Stimulated activated naive B cell treated with anti-CD40 and anti-IgM and Interleukin-4, amounts not matched to agents 10 μg/mL and 1 μg/mL and 100 μg/mL, for 72 hours (primary cell): ENCODE measurements around the gene BTBD16.
A peak's percentile ranks its signal among the peaks of the same experiment; 100 is the strongest.

ENCODE experiments used
- ATAC-seq, 2 donors: fragments of 150-1000 bp; cut with Tn5 transposase; replicated peaks; 2 replicates each; pipeline ENCODE4 v1.10.0; 2021; ENCODE audit warnings: moderate library complexity in 1 of 2
- DNase-seq: peaks from one replicate; pipeline ENCODE4 v3.0.0; 2021
- H3K27ac Mint-ChIP-seq: one replicate; pipeline ENCODE4 v1.8.0; 2022; ENCODE audit warnings: mild to moderate bottlenecking, mixed read lengths
- H3K27me3 Mint-ChIP-seq, 2 donors: one replicate each; pipeline ENCODE4 v1.8.0; 2022; ENCODE audit warnings: mixed read lengths in 2 of 2
- H3K36me3 Mint-ChIP-seq, 2 donors: one replicate each; pipeline ENCODE4 v1.8.0; 2022; ENCODE audit warnings: mixed read lengths in 2 of 2, mild to moderate bottlenecking in 1 of 2
- H3K4me1 Mint-ChIP-seq, 2 donors: one replicate each; pipeline ENCODE4 v1.8.0; 2022; ENCODE audit warnings: mixed read lengths in 2 of 2, mild to moderate bottlenecking in 1 of 2
- H3K4me3 Mint-ChIP-seq, 2 donors: one replicate each; pipeline ENCODE4 v1.8.0; 2022; ENCODE audit warnings: mild to moderate bottlenecking in 2 of 2, mixed read lengths in 2 of 2, moderate library complexity in 1 of 2
- H3K9me3 Mint-ChIP-seq, 2 donors: one replicate each; pipeline ENCODE4 v1.8.0; 2022; ENCODE audit warnings: mixed read lengths in 2 of 2, mild to moderate bottlenecking in 1 of 2

Gene BTBD16

DNA sequence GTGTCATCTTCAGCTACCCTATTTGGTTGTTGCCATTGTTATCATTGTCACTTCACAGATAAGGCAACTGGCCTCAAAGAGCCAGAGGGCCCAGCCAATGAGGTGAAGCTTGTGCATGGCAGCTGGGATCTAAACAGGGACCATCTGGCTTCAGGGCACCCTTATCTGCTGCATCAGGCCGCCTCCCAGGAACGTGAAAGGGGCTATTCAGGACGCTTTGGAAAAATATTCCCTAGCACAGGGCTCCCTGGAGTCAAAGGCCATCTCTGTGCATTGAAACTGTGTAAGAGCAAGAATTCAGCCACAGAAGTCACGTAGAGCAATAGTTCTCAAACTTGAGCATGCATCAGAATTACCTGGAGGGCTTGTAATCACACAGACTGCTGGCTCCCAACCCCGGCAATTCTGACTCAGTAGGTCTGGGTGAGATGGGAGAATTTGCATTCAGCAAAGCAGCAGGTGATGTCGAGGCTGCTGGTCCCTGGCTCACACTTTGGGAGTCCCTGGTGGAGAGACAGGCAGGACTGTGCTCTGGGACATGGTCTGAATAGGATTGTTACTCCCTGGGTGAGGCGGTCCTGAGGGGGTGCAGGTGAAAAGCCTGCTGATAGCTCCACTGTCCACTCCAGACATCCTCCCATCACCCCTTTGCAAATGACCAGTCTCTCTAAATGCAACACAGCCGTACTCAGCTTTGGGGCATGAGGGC, 81.9 kb downstream of the BTBD16 start:
- no peak overlapping the region for H3K4me3 Mint-ChIP-seq
- peaks cover 0 to 3% of the 10 kb centered on the region in 2 donors for H3K36me3 Mint-ChIP-seq

DNA sequence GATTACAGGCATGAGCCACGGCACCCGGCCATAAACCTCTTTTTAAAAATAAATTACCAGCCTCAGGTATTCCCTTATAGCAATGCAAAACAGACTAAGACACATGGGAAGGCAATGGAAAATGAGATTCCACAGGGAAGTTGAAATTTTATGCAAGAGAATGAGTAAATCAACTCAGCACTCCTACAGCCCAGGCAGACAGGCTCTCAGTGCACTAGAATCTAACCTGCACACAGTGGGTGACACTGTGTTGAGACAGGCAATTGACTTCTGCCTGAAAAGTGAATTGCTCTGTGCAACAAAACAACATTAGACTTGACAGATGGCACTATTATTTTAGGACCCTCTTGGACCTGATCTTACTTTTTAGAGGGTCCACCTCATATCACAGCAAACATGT, 83.3 kb downstream of the BTBD16 start:
- DNase-seq = no peak
- H3K9me3 Mint-ChIP-seq = peaks cover 8 to 9% of the 10 kb centered on the region in 2 donors
- peaks cover 0 to 3% of the 10 kb centered on the region in 2 donors for H3K4me1 Mint-ChIP-seq
- ATAC-seq = no peak
- peaks cover 5 to 9% of the 10 kb centered on the region in 2 donors for H3K36me3 Mint-ChIP-seq
- H3K4me3 Mint-ChIP-seq = no peak overlapping the region
- peaks cover 51 to 72% of the 10 kb centered on the region in 2 donors for H3K27me3 Mint-ChIP-seq
- no peak overlapping the region for H3K27ac Mint-ChIP-seq

More for the DNA sequence above, 81.9 kb downstream of the BTBD16 start:
- DNase-seq (no peak), ATAC-seq (no peak)
- Mint-ChIP-seq H3K27ac (no peak overlapping the region), H3K27me3 (peaks cover 48 to 60% of the 10 kb centered on the region in 2 donors), H3K9me3 (peaks cover 0 to under 1% of the 10 kb centered on the region in 2 donors), H3K4me1 (peaks cover 7 to 17% of the 10 kb centered on the region in 2 donors)

DNA sequence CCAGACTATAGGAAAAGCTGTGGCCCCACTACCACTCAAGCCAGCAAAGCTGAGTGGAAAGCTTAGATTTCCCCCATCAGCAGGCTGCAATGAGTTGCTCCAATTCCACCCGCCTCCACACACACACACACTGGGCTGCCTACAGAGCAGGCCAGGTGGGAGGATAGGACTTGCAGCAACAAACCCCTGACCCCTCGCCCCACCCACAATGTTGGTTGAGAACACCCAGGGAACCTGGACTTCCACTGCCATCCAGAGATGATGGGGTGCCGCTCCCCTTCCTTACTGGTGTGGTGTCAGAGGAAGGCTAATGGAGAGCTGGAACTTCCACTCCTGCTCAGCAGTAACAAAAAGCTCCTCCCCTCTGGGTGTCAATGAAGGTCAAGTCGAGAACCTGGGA, 86.6 kb downstream of the BTBD16 start:
- Mint-ChIP-seq H3K9me3 (peaks cover 8 to 9% of the 10 kb centered on the region in 2 donors), H3K27me3 (peaks cover 31 to 51% of the 10 kb centered on the region in 2 donors), H3K4me1 (no peaks in the 10 kb centered on the region), H3K36me3 (peaks cover 5 to 9% of the 10 kb centered on the region in 2 donors), H3K4me3 (no peak overlapping the region), H3K27ac (no peak overlapping the region)
- ATAC-seq (no peak), DNase-seq (no peak)

DNA sequence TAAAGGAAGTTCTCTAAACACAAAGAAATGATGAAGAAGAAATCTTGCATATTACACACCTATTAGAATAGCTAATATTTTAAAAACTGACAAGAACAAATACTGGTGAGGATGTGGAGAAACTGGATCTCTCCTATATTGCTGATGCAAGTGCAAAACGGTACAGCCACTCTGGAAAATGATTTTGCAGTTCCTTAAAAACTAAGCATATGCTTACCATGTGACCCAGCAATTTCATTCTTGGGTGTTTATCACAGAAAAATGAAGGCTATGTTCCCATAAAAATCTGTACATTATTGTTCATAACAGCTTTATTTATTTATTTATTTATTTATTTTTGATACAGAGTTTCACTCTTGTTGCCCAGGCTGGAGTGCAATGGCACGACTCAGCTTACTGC, 88.5 kb downstream of the BTBD16 start:
- ATAC-seq (no peak), DNase-seq (no peak)
- Mint-ChIP-seq H3K27ac (no peak overlapping the region), H3K4me1 (no peaks in the 10 kb centered on the region), H3K36me3 (peaks cover 5 to 9% of the 10 kb centered on the region in 2 donors), H3K9me3 (peaks cover 8 to 9% of the 10 kb centered on the region in 2 donors), H3K4me3 (no peak overlapping the region), H3K27me3 (peaks cover 33 to 49% of the 10 kb centered on the region in 2 donors)

DNA sequence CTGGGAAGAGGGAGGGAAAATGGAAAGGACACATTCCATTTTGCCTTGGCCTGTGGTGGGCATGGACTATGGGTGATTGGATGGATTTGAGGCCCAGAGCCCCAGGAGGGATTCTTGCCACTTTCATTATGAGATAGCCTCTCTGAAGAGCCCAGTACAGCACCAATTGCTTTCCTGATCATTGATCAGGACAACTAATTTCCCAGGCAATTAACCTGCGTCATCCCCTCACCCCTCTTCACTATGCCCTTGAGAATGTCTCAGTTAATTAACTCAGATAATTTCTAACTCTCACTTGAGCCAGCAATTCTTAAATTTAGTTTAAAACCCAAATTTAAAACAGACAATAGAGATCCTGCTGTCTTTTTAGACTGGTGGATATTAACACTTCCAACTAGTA, 90.0 kb downstream of the BTBD16 start:
- peaks cover 38 to 52% of the 10 kb centered on the region in 2 donors for H3K27me3 Mint-ChIP-seq
- DNase-seq = no peak
- ATAC-seq = no peak
- peaks cover 4 to 5% of the 10 kb centered on the region in 2 donors for H3K4me1 Mint-ChIP-seq
- H3K9me3 Mint-ChIP-seq = peaks cover 8 to 9% of the 10 kb centered on the region in 2 donors
- no peak overlapping the region for H3K4me3 Mint-ChIP-seq
- H3K27ac Mint-ChIP-seq = no peak overlapping the region
- H3K36me3 Mint-ChIP-seq = peaks cover 5 to 9% of the 10 kb centered on the region in 2 donors

DNA sequence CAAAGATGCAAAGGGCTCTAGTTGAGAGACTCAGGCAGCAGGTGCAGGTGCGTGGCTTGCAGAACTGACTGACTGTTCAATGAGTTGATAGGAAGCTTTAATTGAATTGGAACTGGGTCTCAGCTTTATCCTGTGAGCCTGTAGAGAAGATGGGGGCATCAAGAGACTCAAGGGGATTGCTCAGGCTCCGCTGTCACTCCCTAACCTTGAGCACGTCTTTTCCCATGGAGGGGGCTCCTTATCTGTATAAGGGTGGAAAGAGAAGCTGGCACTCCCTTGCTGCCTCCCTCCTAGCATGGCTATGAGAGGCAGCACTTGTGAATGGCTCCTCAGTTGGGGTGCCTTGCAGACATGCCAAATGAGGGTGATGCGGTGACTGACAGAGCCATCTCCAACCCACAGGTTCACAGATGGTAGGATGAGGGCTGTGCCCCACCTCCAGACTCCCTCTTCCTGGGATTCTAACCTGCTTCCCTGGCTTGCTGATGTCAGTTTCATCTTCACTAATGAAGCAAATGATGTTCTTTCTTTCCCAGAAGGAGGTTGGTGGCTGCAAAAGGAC, 91.0 kb downstream of the BTBD16 start:
- peaks cover 4 to 5% of the 10 kb centered on the region in 2 donors for H3K4me1 Mint-ChIP-seq
- no peak for DNase-seq
- peaks cover 8 to 9% of the 10 kb centered on the region in 2 donors for H3K9me3 Mint-ChIP-seq
- H3K27me3 Mint-ChIP-seq = peaks cover 39 to 54% of the 10 kb centered on the region in 2 donors
- no peak overlapping the region for H3K4me3 Mint-ChIP-seq
- no peak overlapping the region for H3K27ac Mint-ChIP-seq
- ATAC-seq = no peak
- H3K36me3 Mint-ChIP-seq = peaks cover 5 to 9% of the 10 kb centered on the region in 2 donors

DNA sequence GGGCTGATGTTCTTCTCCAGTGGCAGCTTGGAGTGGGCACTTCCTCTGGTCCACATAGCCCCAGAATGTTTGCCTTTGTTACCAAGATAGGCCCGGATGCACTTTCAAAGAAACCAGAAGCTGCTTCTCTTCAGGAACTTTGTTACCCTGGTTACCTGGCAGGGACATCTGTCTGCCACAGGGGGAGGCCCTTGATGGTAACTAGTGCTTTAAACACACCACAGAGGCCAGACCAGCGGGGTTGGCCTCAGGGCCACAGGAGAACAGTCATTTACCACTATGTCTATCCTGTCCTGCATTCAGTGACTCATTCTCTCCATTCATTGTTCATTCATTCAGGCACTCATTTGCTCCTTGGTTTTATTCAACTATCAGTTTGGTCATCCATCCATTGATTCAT, 91.5 kb downstream of the BTBD16 start:
- H3K9me3 Mint-ChIP-seq = peaks cover 8 to 9% of the 10 kb centered on the region in 2 donors
- peak; percentile 66 to 70 for ATAC-seq
- no peak overlapping the region for H3K27ac Mint-ChIP-seq
- peaks cover 5 to 6% of the 10 kb centered on the region in 2 donors for H3K36me3 Mint-ChIP-seq
- no peak overlapping the region for H3K4me3 Mint-ChIP-seq
- DNase-seq = no peak
- peaks cover 44 to 59% of the 10 kb centered on the region in 2 donors for H3K27me3 Mint-ChIP-seq
- H3K4me1 Mint-ChIP-seq = peaks cover 4 to 5% of the 10 kb centered on the region in 2 donors

DNA sequence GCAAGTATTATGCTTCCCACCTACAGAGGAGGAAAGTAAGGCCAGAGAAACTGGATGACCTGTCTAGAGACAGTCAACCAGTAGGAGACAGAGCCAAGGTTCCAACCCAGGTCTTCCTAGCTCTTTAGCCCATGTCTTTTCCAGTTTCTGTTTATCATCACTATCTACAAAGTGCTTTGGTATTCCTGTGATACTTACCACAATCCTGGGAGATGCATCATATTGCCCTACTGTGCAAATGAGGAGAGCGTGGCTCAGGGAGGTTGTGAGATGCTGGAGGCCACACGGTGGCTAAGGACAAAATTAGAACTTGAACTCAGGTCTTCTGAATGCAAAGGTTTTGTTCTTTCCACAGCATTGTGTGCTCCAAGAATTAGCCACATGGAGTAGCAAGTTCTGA, 92.2 kb downstream of the BTBD16 start:
- DNase-seq (no peak), ATAC-seq (no peak)
- Mint-ChIP-seq H3K27me3 (peaks cover 49 to 60% of the 10 kb centered on the region in 2 donors), H3K27ac (no peak overlapping the region), H3K4me1 (peaks cover 4 to 5% of the 10 kb centered on the region in 2 donors), H3K4me3 (no peak overlapping the region), H3K9me3 (peaks cover 5 to 6% of the 10 kb centered on the region in 2 donors), H3K36me3 (peaks cover 3 to 6% of the 10 kb centered on the region in 2 donors)

DNA sequence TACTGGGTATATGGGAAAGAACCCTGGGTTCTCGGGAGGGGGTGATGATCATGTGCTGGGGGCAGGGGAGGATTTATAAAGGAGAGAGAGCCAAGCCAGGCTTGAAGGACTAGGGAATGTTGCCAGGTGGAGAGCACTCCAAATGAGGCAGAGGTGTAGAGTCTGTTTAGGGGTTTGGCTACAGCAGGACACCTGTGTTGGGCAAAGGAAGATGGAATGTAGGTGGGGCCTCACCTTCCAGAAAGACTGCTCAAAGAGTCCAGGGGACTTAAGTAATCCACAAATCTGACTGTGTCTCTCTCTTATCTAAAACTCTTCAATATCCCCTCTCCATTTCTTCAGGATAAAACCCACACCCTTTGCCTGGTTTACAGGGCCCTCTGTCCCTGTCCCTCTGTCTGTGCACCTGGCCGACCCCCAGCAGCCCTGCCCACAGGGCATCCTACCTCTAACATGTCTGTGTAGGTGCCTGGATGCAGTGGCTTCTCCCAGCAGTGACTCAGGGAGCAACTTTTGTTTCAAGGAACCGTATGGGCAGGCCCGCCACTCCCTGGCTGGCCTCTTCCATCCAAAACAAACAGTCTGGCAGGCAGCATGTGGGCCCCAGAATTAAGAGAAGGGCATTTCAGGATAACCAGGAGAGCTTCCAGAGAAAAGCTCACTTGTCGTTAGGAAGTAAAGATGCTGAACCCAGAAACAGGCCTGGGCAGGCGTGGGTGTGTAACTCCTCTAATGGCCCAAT, 92.8 kb downstream of the BTBD16 start:
- ATAC-seq (no peak), DNase-seq (no peak)
- Mint-ChIP-seq H3K4me3 (no peak overlapping the region), H3K27me3 (peaks cover 49 to 60% of the 10 kb centered on the region in 2 donors), H3K36me3 (peaks cover 0 to under 1% of the 10 kb centered on the region in 2 donors), H3K9me3 (peaks cover under 1% of the 10 kb centered on the region in 2 donors), H3K27ac (no peak overlapping the region), H3K4me1 (peaks cover 4 to 5% of the 10 kb centered on the region in 2 donors)

DNA sequence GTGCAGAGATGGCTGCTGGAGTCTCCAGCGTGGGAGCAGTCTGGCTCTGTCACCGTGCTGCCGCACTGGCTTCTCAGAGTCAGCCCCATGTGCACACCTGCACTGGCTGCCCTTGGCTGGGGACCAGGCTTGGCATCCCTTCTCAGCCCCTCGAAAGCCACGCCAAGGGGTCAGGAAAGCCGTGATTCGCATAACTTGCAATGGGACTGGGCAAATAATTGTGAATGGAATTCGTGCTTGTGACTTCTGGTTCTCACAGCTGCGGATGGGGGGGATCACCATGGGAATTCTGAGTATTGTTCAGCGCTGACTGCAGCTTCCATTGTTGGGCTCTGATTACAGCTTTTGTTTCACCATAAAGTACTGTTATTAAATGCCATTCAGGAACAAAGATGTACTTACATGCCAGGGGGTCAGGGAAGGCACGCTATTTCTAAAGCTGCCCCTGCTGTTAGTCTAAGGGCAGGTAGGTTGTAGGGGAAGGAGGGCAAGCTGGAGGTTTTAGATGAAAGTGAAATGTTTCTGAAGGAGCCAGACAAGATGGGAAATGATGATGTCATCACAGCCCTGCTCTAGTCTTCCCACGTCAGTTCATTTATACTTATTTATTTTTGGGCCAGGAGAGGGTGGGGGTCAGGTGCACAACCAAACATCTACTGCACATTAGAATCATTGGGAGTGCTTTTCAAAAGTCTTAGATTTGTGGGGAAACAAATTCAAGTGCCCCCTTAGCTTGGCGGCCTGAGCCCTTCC, 97.6 kb downstream of the BTBD16 start:
- H3K9me3 Mint-ChIP-seq = no peaks in the 10 kb centered on the region
- DNase-seq (no peak), ATAC-seq (no peak)
- H3K4me1 Mint-ChIP-seq = peaks cover 5 to 7% of the 10 kb centered on the region in 2 donors
- H3K36me3 Mint-ChIP-seq = no peaks in the 10 kb centered on the region
- H3K27me3 Mint-ChIP-seq = peaks cover 62 to 79% of the 10 kb centered on the region in 2 donors
- no peak overlapping the region for H3K4me3 Mint-ChIP-seq
- no peak overlapping the region for H3K27ac Mint-ChIP-seq

DNA sequence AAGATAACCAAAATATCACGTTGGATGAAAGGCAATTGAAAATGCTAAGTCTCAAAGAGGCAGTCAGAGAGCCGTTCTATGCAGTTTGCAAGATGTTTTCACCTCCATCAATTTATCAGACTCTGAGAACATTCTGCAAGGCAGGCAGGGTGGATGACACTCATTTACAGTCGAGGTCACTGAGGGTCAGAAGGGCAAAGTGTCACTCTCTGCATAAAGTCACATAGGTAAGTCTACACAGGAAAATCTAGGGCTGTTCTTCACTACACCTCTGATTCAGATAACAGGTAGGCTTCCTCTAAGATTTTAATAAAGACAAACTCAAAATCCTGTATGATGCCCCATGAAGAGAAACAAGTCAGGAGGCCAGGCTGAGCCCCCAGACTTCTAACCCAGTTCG, 102.0 kb downstream of the BTBD16 start:
- ATAC-seq (no peak), DNase-seq (no peak)
- peaks cover 0 to 4% of the 10 kb centered on the region in 2 donors for H3K36me3 Mint-ChIP-seq
- H3K9me3 Mint-ChIP-seq = no peaks in the 10 kb centered on the region
- no peak overlapping the region for H3K27ac Mint-ChIP-seq
- H3K4me3 Mint-ChIP-seq = no peak overlapping the region
- peaks cover 12 to 17% of the 10 kb centered on the region in 2 donors for H3K4me1 Mint-ChIP-seq
- H3K27me3 Mint-ChIP-seq = peaks cover 29 to 43% of the 10 kb centered on the region in 2 donors

DNA sequence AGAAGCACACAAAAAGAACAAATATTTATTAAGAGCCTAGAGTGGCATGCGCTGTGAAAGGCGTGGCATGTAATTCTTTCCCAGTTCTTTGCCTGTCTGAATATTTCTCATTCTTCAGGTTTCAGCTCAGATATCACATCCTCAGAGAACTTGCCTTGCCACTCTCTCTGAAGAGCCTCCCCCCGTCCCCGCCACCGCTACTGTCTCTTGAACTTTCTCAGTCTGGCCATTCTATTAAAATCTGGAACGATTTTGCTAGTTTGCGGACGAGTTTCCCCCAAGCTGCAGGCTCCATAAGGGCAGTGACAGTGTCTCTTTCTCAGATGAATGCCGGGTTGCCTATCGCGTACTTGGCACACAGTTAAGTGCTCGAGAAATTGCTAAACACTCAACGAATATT, 102.6 kb downstream of the BTBD16 start:
- peaks cover 25 to 37% of the 10 kb centered on the region in 2 donors for H3K27me3 Mint-ChIP-seq
- no peak for DNase-seq

DNA sequence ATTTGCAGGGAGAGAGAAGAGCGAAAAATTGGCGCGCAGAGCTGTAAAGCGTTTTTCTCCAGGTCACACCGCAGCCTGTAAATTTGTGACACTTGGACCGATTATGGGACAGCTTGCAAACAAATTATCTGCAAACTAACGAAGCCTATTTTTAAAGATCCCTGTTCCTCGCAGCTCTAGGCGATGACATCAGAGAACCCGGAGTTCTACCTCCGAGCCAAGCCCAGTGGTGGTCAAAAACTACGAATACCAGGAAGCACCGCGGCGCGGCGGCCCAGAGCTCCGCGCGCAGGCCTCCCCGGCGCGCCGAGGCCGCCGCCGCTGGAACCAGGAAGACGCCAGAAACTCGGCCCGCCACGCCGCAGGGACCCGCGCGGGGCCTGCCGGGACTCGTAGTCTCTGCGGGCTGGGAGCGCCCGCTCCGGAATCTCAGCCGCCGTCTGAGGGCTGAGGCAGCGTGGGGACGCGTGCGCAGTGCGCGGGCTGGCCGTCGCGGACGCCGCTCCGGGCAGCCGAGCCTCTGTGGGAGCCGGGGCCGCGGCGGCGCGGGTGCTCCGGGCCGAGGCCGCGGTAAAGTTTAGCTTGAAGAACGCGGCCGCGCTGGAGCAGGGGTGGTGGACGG, 103.3 kb downstream of the BTBD16 start, which contains the start of gene PLEKHA1:
Gene PLEKHA1 (plus strand): TSS at position 472 of the 622 bp plus-strand sequence. CDS start 18,493 bp downstream, outside the sequence.
- ATAC-seq (peak; percentile 84 to 85), DNase-seq (peak; percentile 93)
- Mint-ChIP-seq H3K27me3 (peaks cover 19 to 31% of the 10 kb centered on the region in 2 donors), H3K27ac (peak within 1 kb of the TSS; percentile 99), H3K9me3 (peaks cover 0 to under 1% of the 10 kb centered on the region in 2 donors), H3K4me3 (peak within 1 kb of the TSS; percentile 94 to 95), H3K4me1 (peaks cover 17 to 20% of the 10 kb centered on the region in 2 donors), H3K36me3 (peaks cover 2 to 8% of the 10 kb centered on the region in 2 donors)

More for the DNA sequence above, 102.6 kb downstream of the BTBD16 start:
- Mint-ChIP-seq H3K27ac (no peak overlapping the region), H3K9me3 (no peaks in the 10 kb centered on the region), H3K4me3 (peak overlapping the region; percentile 83 to 94), H3K36me3 (peaks cover 0 to 4% of the 10 kb centered on the region in 2 donors), H3K4me1 (peaks cover 12 to 17% of the 10 kb centered on the region in 2 donors)
- no peak for ATAC-seq
